Activated CD4-positive, alpha-beta T cell treated with anti-CD3 and anti-CD28 coated beads for 4 hours (primary cell): ENCODE measurements around the gene HMGN4.
A peak's percentile ranks its signal among the peaks of the same experiment; 100 is the strongest.

ENCODE experiments used
- DNase-seq, 2 donors: peaks; one replicate each; pipeline ENCODE4 v3.0.0-alpha.2; 2020

Gene HMGN4

GRCh38 chr6:26553635-26554446 is 15.7 kb downstream of the HMGN4 start:
- peak; percentile 76 to 82 for DNase-seq

DNA sequence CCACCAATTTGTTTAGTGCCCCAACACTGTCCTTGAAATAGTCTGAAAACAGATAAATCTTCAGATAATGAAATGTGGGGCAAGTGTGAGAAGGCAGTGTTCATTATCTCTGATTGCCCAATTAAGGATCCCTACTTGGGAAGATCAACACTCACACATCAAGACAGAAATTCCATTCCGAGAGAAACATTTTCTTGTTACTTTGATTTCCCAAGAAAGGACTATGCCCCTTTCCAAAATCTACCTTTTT is 16.2 kb downstream of the HMGN4 start:
- DNase-seq = no peak

- peak; percentile 54 to 64 for DNase-seq
Observed at GRCh38 chr6:26554697-26555504, 16.7 kb downstream of the HMGN4 start.

DNA sequence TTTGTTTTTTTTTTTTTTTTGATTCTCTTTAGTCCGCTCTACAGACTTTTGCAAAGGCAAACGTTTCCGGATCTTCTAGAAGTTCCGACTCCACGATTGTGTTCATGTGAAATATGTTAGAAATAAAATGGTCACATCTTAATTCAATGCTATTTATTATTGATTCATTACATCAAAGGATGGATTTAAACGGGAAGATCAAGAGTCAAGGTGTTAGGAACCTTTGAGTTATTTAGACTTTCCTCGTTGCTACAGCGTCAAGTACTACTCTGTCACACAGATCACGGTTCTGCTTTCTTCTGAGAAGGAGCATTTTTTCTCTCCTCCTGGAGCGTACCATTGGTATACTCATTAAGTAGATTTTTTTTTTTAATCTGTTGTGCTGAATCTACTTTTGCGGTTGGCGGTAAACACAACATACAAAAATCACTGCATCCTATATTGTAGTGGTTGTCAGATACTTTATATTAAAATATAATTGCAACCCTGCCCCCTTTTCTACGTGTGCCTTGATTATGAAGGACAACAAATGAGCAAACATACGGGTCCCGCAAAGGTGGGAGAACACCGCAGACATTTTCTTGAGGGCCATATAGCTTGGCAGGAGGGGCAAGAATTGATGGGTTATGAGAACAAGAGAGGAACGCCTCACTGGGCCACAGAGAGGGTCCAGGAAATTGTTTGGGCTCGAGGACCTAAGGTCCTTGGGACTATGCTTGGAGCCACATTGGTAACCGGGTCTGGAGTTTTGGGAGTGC is 17.5 kb downstream of the HMGN4 start:
- DNase-seq = no peak

GRCh38 chr6:26556263-26557070 is 18.3 kb downstream of the HMGN4 start:
- DNase-seq = no peak

GRCh38 chr6:26561533-26562466 is 23.6 kb downstream of the HMGN4 start:
- DNase-seq = no peak

GRCh38 chr6:26563488-26563887 is 25.3 kb downstream of the HMGN4 start:
- no peak for DNase-seq

GRCh38 chr6:26568601-26569432 is 30.7 kb downstream of the HMGN4 start:
- DNase-seq = peak; percentile 90 to 100

- no peak for DNase-seq
Observed at GRCh38 chr6:26569433-26569764, 31.2 kb downstream of the HMGN4 start.

DNA sequence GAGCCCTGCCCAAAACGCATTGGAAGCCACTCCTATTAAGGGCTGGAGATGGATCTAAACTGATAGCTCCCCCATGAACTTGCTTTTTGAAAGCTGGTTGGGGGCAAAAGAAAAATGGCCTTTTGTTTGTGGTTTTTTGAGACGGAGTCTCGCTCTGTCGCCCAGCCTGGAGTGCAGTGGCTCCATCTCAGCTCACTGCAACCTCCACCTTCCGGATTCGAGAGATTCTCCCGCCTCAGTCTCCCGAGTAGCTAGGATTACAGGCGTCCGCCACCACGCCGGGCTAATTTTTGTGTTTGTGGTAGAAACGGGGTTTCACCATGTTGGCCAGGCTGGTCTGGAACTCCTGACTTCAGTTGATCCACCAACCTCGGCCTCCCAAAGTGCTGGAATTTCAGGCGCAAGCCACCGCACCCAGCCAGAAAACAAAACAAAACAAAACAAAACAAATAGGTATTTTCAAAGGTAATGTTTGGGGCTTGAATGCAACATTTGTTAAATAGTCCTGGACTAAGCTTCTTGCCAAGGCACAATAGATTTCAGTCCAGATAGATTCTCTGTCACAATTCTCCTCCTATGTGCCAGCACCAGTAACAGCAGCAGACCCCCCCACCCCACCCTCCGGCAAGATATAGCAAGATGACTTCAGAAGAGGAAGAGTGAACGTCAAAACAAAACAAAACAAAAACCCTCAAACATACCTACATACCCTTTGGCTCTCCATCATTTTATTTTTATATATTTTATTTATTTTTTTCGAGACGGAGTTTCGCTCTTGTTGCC is 32.1 kb downstream of the HMGN4 start:
- no peak for DNase-seq

GRCh38 chr6:26571592-26572296 is 33.6 kb downstream of the HMGN4 start:
- DNase-seq = peak in 1 of 2 donors; percentile 35

DNA sequence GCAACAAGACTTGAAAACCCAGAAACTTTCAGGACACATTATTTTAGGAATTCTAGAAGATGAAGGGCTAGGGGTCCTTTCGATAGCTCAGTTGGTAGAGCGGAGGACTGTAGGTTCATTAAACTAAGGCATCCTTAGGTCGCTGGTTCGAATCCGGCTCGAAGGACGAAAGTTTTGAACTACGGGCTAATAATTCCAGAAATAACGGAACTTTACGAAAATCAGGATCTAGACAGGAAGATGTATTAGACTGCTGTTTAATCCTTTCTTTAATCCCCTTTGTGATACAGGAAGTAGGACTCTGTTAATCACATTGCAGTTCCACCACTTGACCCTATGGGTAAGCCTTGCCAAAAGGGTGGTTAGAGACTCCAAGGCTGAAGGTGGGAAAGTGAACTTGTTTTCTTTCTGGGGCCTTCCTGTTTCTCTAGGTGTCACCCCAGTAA is 37.4 kb downstream of the HMGN4 start:
- no peak for DNase-seq

DNA sequence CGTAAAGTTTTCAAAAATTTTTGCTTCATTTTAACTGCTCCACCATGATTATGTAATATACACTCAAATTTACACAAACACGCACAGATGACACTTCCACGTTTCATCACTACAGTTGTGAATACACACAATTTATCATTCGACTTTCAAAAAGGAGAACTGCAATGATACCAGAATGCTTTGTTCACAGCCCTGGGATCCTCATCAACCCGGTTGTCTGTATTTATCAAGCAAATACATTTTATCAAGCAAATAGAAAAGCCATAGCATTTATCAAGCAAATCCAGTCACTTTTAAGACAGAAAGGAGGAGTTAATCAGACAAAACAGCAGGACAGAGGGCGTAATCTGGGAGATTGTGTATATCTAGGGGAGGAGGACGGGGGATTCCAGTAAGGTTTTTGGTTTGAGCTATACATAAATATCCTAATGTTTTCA is 38.3 kb downstream of the HMGN4 start:
- no peak for DNase-seq

- peak; percentile 60 to 69 for DNase-seq
Observed at GRCh38 chr6:26576929-26577719, 39.0 kb downstream of the HMGN4 start.

GRCh38 chr6:26577720-26578072 is 39.5 kb downstream of the HMGN4 start:
- no peak for DNase-seq

DNA sequence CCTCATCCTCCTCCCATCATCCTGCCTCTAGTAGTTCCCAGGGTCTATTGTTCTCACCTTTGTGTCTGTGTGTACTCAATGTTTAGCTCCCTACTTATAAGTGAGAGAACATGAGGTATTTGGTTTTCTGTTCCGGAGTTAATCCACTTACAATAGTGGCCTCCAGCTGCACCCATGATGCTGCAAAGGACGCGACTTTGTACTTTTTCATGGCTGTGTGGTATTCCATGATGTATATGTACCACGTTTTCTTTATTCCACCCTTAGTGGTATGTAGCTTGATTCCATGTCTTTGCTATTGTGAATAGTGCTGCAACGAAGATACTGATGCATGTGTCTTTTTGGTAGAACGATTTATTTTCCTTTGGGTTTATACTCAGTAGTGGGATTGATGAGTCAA is 40.1 kb downstream of the HMGN4 start:
- DNase-seq = no peak

GRCh38 chr6:26578741-26579140 is 40.6 kb downstream of the HMGN4 start:
- DNase-seq = no peak

- DNase-seq = no peak
Observed at GRCh38 chr6:26581164-26581915, 43.2 kb downstream of the HMGN4 start.
